C4-2B (cell line): ENCODE data around the gene UBE3C.
"Not testable (repeated sequence)": the region's sequence is repeated elsewhere in the genome, so short reads cannot be mapped to it uniquely, and the experiment has no call there.

Experiments used
- H3K27ac ChIP-seq: fragments of 450-650 bp; 2 replicates; pipeline ENCODE4 v1.5.1; 2017
- CTCF ChIP-seq: fragments of 450-650 bp; conservative IDR thresholded peaks from 2 replicates; pipeline ENCODE4 v1.5.1; 2017; ENCODE audit warnings: mild to moderate bottlenecking
- ZFX ChIP-seq: fragments of 450-650 bp; IDR thresholded peaks from 2 replicates; pipeline ENCODE4 v1.6.1; 2017

Gene UBE3C

DNA sequence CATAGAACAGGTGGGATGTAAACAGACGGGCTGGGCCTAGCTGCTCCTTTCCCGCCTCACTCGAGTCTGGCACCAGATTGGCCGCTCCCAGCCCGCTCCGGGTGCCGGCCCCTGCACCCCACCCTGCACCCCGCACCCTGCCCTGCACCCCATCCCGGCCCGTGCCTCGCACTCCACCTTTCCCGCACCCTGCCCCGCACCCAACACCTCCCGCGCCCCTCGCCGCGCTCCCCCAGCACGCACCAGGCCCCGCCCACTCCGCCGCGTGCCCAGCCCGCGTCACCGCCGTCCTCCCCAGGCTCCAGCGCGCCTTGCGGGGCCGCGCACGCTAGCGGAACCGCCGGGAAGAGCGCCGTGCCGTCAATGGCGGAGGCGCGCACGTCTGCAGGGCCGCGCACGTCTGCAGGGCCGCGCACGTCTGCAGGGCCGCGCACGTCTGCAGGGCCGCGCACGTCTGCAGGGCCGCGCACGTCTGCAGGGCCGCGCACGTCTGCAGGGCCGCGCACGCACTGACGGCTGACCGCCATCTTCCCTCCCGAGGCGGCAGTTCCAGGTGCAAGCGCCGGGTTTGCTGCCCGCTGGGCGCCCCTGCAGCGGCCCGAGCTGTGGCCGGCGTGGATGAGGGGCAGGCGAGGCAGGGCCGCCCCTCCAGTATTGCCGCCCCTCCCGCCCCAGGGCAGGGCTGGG is at the start of gene UBE3C:
Gene UBE3C, plus strand, starts transcription at position 503 of the 687 bp plus-strand sequence. CDS start 347 bp downstream, outside the sequence.
- H3K27ac ChIP-seq, result peak within 1 kb of the TSS; percentile 94

DNA sequence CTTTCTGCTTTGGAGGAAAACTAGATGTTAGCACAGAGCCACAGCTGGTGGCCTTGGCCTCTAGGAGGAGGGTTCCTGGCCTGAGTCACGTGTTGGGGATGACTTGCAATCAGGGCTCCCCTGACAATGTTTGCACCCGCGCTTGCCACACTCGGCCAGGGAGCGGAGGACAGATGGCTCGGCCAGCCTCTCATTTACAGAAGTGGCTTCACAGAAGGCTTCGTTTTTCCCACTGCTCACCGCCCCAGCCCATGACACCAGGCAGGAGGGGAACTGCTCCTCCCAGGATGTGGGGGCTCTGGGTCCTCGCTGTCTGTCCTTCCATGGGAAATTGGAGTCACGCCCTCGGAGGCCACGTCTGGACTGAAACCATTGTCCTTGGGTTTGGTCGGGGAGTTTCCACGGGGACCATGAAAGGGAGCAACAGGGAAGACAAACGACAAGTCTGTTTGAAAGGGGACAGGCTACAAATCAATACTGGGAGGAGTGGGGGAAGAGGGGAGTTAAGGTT is 49.6 kb upstream of the UBE3C start:
- no peak overlapping the region for H3K27ac ChIP-seq
- TF ChIP-seq ZFX (no peak), CTCF (no peak)

More for the DNA sequence above, at the start of gene UBE3C:
- no peak for TF ChIP-seq CTCF
- peak; percentile 89 for TF ChIP-seq ZFX

DNA sequence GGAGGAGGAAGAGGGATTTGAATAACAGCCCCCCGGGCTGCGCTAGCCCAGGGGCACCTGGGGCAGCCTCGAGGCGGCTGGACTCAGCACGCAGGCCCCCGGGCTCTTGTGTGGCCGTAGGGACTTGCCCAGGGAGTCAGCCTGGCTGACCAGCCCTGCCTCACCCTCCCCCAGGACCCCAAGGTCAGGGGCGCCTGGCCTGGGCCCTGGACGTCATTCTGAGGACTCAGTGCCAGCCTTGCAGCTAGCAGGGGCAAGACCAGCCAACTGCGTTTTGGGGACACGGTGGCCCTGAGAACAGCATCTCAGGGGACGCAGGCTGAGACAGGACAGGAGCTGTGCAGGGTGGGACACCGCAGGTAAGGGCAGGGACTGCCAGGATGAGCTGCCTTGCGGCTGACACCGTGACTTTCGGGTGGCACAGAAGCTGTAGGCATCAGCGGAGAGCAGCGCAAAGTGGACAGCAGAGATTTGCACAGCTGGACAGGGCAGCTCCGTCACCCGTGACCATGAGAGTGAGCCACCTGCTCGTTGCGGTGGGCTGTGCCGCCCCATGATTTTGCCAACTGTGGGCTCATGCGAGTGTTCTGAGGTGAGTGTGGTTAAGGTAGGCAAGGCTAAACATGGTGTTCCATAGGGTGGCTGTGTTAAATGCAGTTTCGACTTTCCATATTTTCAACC is 48.1 kb upstream of the UBE3C start:
- TF ChIP-seq ZFX (no peak; the same call in 1 of the 2 replicates), CTCF (no peak)
- H3K27ac ChIP-seq, result no peak overlapping the region

DNA sequence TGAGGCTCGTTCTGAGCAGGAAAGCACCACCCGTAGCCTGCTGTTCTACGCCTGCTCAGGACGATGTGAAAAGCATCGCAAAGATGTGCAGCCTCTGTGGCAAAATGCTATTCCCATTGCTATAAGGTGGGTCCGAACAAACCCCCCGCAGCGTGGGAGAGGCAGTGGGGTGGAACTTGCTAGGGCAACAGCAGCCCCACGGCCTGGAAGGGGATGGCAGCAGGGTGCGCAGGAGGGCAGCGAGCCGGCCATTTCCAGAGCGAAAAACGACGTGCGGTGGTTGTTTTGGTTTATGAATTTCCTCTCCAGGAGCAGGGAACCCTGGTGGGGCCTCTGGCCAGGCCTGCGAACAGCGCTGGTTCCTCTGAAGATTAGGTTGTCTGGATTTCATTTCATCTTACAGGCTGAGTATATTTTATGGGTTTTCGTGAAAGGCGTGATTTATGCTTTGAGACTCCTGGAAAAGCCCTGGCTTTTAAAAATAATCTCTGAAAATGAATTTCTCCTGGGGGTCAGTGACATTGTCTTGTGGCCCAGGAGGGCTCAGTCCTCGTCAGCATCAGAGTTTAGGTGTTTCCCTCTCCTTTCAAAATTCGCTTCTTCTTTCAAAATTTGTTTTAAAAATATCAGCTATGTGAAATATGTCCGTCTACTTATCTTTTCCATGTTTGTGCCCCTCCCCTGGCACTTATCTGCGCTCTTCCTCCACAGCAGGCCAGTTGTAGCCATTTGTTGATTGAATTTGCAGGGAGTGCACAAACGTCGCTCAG is 42.3 kb upstream of the UBE3C start:
- no peak for TF ChIP-seq ZFX
- TF ChIP-seq CTCF, result no peak
- H3K27ac ChIP-seq, result no peak overlapping the region

DNA sequence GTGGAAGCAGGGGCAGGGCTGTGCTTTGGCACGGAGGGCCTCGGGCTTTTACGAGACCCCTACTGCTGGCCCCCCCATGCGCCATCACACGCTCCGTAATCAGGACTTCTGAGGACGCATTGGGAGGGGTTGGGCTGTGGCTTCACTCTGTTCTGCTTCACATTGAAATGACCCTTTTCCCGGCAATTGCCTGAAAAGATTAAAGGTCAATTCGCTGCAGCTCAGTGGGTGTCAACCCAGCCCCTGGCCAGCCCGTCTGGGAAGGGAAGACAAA is 41.7 kb upstream of the UBE3C start:
- no peak overlapping the region for H3K27ac ChIP-seq
- TF ChIP-seq CTCF (no peak), ZFX (no peak)

DNA sequence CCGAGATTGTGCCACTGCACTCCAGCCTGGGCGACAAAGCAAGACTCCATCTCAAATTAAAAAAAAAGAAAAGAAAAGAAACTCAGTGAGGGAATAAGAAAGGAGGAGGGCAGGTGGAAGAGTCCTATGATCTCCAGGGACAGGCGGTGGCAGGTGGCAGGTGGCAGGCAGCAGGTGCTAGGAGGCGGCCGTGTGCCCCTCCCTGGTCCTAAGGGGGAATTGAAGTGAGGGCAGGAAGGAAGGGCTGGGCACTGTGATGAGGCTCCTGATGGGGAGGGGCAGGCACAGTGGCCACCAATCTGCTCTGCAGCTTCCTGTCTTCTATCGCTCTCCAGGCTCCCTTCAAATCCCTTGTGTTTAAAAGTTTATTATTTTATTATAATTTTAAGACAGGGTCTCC is 41.2 kb upstream of the UBE3C start:
- H3K27ac ChIP-seq, result no peak overlapping the region
- no peak for TF ChIP-seq ZFX
- TF ChIP-seq CTCF, result no peak

DNA sequence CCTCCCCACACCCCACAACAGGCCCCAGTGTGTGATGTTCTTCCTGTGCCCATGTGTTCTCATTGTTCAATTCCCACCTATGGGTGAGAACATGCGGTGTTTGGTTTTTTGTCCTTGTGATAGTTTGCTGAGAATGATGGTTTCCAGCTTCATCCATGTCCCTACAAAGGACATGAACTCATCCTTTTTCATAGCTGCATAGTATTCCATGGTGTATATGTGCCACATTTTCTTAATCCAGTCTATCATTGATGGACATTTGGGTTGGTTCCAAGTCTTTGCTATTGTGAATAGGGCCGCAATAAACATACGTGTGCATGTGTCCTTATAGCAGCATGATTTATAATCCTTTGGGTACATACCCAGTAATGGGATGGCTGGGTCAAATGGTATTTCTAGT is 38.7 kb upstream of the UBE3C start:
- not testable (repeated sequence) for H3K27ac ChIP-seq

GRCh38 chr7:157103641-157104040 is 35.1 kb upstream of the UBE3C start:
- H3K27ac ChIP-seq, result not testable (repeated sequence)
